OCI-LY3 (cell line): Measurements from ENCODE around the gene PHAF1.

Source experiments
- H2AFZ ChIP-seq: fragments of 200-600, 300-600 bp; shearing (Covaris generic); 2 replicates; pipeline ENCODE4 v1.6.0; 2014; ENCODE audit warnings: antibody characterized with exemption, low read depth, low read length
- H3K27ac ChIP-seq: fragments of 200-600, 300-600 bp; sonication (generic); 2 replicates; pipeline ENCODE4 v1.5.1; 2014; ENCODE audit warnings: mild to moderate bottlenecking, low read length, moderate library complexity, mixed read lengths
- H3K27me3 ChIP-seq: fragments of 200-600, 300-600 bp; sonication (generic); 2 replicates; pipeline ENCODE4 v1.6.1; 2014; ENCODE audit warnings: low read depth, low read length, mixed read lengths
- H3K36me3 ChIP-seq: fragments of 200-600, 300-600 bp; sonication (generic); replicated peaks from 2 replicates; pipeline ENCODE3; 2014; ENCODE audit warnings: low read depth, low read length, mixed read lengths
- H3K4me1 ChIP-seq: fragments of 300-600, 200-600 bp; sonication (generic); 2 replicates; pipeline ENCODE4 v1.6.1; 2014; ENCODE audit warnings: low read length, mixed read lengths
- H3K4me2 ChIP-seq: fragments of 200-600, 300-600 bp; sonication (generic); 2 replicates; pipeline ENCODE4 v1.6.1; 2014; ENCODE audit warnings: low read length, mixed read lengths
- H3K4me3 ChIP-seq: fragments of 300-600, 200-600 bp; sonication (generic); 2 replicates; pipeline ENCODE4 v1.5.1; 2014; ENCODE audit warnings: antibody characterized with exemption, mild to moderate bottlenecking, low read length, moderate library complexity
- H3K79me2 ChIP-seq: fragments of 300-600, 200-600 bp; shearing (Covaris generic); 2 replicates; pipeline ENCODE4 v1.6.1; 2014; ENCODE audit warnings: mild to moderate bottlenecking, low read length, mixed read lengths
- H3K9ac ChIP-seq: fragments of 300-600, 200-600 bp; shearing (Covaris generic); 2 replicates; pipeline ENCODE4 v1.6.0; 2014; ENCODE audit warnings: mild to moderate bottlenecking, low read length, moderate library complexity
- H3K9me3 ChIP-seq: fragments of 200-600, 300-600 bp; shearing (Covaris generic); 2 replicates; pipeline ENCODE4 v1.6.1; 2014; ENCODE audit warnings: low read length, mixed read lengths; ENCODE audit not compliant: insufficient read depth
- H4K20me1 ChIP-seq: fragments of 200-600, 300-600 bp; sonication (generic); 2 replicates; pipeline ENCODE4 v1.6.1; 2016; ENCODE audit warnings: low read length, mixed read lengths; ENCODE audit not compliant: insufficient read depth
- EZH2phosphoT487 ChIP-seq: fragments of 200-600 bp; shearing (Covaris generic); IDR thresholded peaks from 2 replicates; pipeline ENCODE4 v1.6.1; 2018; ENCODE audit warnings: antibody characterized with exemption, mixed run types, low read depth
- TF ChIP-seq, protein P1 (sequence below): fragments of 200-600, 300-600 bp; sonication (generic); IDR thresholded peaks from 2 replicates; pipeline ENCODE4 v1.5.1; 2014; ENCODE audit warnings: antibody characterized with exemption, low read length, low read depth

Gene PHAF1

DNA sequence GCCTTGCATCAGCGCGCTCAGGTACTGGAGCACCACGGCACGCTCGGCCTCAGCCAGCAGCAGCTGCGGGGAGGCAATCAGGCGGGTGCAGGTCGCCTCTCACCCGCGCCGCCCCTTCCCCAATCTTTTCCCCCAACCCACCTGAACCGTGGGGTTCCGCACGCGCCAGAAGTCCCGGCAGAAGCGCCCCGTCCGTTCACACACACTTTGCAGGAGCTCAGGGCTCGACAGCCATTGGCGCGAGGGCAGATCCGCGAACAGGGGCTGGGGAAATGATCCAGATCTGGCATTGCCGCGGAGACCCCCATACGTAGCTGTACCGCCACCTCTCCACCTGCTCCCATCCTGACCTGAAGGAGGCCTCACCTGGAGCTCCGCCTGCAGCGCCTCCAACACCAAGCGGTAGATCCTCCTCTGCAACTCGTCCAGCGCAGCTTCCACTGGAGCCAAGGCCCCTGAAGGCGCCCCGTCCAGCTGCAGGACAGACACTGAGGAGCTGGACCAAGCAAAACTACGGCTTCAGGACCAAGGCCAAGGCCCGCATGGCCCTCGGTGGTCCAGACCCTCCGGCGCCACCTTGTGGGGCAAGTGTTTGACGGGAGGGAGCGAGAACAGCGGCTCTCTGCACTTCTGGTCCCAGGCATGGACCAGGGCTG is 75.4 kb downstream of the PHAF1 start:
- H3K36me3 ChIP-seq: no peaks in the 10 kb centered on the region
- H2AFZ ChIP-seq: no peak overlapping the region
- no peaks in the 10 kb centered on the region for H3K9me3 ChIP-seq
- H3K9ac ChIP-seq: no peak overlapping the region
- no peak overlapping the region for H3K27ac ChIP-seq
- H3K4me3 ChIP-seq: peak overlapping the region; percentile 86
- TF ChIP-seq, protein P1, sequence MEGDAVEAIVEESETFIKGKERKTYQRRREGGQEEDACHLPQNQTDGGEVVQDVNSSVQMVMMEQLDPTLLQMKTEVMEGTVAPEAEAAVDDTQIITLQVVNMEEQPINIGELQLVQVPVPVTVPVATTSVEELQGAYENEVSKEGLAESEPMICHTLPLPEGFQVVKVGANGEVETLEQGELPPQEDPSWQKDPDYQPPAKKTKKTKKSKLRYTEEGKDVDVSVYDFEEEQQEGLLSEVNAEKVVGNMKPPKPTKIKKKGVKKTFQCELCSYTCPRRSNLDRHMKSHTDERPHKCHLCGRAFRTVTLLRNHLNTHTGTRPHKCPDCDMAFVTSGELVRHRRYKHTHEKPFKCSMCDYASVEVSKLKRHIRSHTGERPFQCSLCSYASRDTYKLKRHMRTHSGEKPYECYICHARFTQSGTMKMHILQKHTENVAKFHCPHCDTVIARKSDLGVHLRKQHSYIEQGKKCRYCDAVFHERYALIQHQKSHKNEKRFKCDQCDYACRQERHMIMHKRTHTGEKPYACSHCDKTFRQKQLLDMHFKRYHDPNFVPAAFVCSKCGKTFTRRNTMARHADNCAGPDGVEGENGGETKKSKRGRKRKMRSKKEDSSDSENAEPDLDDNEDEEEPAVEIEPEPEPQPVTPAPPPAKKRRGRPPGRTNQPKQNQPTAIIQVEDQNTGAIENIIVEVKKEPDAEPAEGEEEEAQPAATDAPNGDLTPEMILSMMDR: peak; percentile 85
- TF ChIP-seq EZH2phosphoT487: no peak
- no peaks in the 10 kb centered on the region for H3K27me3 ChIP-seq
- peaks cover 19% of the 10 kb centered on the region; the same call in 1 of the 2 replicates for H3K4me1 ChIP-seq
- peak overlapping the region; percentile 88 for H3K4me2 ChIP-seq
- peaks cover 13% of the 10 kb centered on the region for H3K79me2 ChIP-seq
- H4K20me1 ChIP-seq: no peaks in the 10 kb centered on the region

DNA sequence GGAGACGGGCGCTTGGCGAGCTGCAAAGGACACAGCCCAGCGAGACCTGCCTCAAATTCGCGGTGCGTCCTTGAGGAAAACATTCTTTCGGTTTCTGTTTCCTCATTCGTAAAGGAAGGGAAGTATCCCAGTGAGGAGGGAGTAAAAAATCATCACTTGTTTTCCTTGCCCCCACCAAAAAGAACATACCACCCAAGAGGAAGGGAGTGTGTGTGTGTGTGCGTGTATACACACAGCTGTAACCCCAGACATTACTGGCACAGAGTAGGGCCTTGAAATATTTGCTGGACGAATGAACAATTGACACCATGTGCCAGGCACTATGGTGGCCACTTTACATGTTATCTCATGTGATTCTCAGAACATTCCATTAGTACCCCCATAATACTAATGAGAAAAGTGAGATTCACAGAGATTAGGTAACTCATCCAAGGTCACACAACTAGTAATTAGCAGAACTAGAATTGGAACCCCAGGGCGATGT is 76.0 kb downstream of the PHAF1 start:
- Histone ChIP-seq H3K27me3 (no peaks in the 10 kb centered on the region), H4K20me1 (no peaks in the 10 kb centered on the region), H3K36me3 (no peaks in the 10 kb centered on the region), H3K27ac (no peak overlapping the region), H3K9me3 (no peaks in the 10 kb centered on the region), H3K9ac (no peak overlapping the region), H3K4me1 (peaks cover 19% of the 10 kb centered on the region; the same call in 1 of the 2 replicates), H3K4me3 (peak overlapping the region; percentile 28), H3K79me2 (peaks cover 13% of the 10 kb centered on the region), H3K4me2 (peak overlapping the region; percentile 88), H2AFZ (no peak overlapping the region)
- TF ChIP-seq, protein P1: no peak
- no peak for TF ChIP-seq EZH2phosphoT487

DNA sequence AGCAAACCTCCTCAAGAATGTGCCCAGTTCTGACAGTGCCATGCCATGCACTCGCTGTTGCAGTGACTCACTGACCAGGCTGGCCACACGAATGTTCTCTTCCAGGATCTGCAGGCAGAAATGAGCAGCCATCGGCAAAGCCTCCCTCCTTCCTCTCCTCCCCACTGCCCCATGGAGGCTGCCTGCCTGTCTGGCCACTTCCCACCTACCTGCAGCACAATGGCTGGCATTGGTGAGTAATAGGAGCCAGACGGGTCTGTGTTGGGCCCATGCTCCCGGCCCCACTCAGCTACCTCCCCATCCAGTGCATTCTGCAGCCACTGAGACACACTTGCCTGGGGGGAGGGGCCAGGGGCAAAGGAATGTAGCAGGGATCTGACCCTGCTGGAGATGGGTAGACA is 76.8 kb downstream of the PHAF1 start:
- Histone ChIP-seq H3K4me2 (no peak overlapping the region), H3K9ac (no peak overlapping the region)
- TF ChIP-seq EZH2phosphoT487: no peak
- TF ChIP-seq, protein P1: no peak

DNA sequence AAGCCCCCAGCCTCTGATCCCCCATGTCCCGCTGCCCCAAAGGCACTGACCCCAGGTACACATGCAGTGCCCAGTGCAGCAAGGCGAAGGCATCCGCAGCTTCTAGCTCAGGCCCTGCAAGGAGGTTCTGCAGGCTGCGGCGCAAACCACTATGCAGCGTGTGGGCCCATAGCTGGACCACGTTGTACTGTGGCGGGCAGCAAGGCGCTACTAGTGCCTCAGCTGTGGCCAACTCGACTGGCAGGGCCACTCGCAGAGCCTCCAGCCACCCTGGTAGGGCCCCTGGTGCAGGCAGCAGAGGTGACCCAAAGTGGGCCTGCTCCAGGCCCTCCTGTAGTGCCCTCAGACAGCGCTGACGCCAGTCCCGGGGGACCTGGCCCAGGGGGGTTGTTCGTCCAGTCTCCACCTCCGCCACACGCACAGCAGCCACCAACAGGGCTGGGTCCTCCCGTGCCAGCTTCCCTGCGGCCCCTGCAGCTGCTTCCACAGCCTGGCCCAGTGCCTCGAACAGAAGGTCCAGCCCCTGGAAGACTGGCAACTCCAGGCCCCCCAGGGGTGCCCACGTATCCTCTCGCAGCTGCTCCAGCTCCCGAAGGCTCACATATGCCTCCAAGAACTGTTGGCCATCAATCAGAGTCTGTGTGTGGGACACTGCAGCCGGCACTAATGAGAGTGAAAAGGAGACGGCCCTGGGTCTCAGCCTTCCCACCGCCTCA is 77.6 kb downstream of the PHAF1 start:
- Histone ChIP-seq H3K4me2 (no peak overlapping the region), H3K27ac (no peak overlapping the region), H3K4me1 (peaks cover 21% of the 10 kb centered on the region), H3K27me3 (no peaks in the 10 kb centered on the region), H3K36me3 (no peaks in the 10 kb centered on the region), H4K20me1 (no peaks in the 10 kb centered on the region), H3K4me3 (no peak overlapping the region), H3K79me2 (peaks cover 17% of the 10 kb centered on the region), H2AFZ (no peak overlapping the region), H3K9me3 (no peaks in the 10 kb centered on the region), H3K9ac (no peak overlapping the region)
- TF ChIP-seq EZH2phosphoT487: no peak
- TF ChIP-seq, protein P1: no peak

More for the DNA sequence above, 76.8 kb downstream of the PHAF1 start:
- no peaks in the 10 kb centered on the region for H3K9me3 ChIP-seq
- no peak overlapping the region for H3K4me3 ChIP-seq
- no peak overlapping the region for H3K27ac ChIP-seq
- no peak overlapping the region for H2AFZ ChIP-seq
- H3K36me3 ChIP-seq: no peaks in the 10 kb centered on the region
- no peaks in the 10 kb centered on the region for H4K20me1 ChIP-seq
- H3K4me1 ChIP-seq: peaks cover 23% of the 10 kb centered on the region
- peaks cover 13% of the 10 kb centered on the region for H3K79me2 ChIP-seq
- no peaks in the 10 kb centered on the region for H3K27me3 ChIP-seq
